ENCODE measurements around the gene PNRC1. TPM values are rescaled to one million over a fixed set of nuclear protein-coding genes. Genes with fewer than 3 reads are reported as not detected.

PNRC1 gene
- total and polyA plus RNA-seq, 2 of the 4 experiments (the other 2 are of a cell fraction) = 6.5 to 8.1 TPM

DNA sequence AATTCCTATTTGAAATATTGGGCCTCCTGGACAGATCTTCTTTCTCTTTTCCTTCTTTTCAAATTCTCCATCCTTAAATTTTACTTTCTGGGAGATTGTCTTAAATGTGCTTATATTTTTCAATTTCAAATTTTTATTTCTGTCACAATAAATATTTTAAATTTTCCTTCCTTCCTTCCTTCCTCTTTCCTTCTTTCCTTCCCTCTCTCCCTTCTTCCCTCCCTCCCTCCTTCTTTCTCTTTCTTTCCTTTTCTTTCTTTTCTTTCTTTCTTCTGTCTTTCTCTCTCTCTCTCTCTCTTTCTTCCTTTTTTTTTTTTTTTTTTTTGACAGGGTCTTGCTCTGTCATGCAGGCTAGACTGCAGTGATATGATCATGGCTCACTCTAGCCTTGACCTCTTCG is 16.7 kb upstream of the PNRC1 start:
- Histone ChIP-seq H2AK9ac (replicated peaks; ENCODE audit: low read depth, low read length, poor library complexity) (no peak overlapping the region), H3K18ac (ENCODE audit: low read depth, low read length) (no peak overlapping the region), H4K91ac (ENCODE audit: insufficient read depth, low read depth, low read length) (no peak overlapping the region), H3K79me1 (ENCODE audit: low read depth in 1 of 2, low read length in 2 of 2) (no peaks in the 10 kb centered on the region), H4K5ac (ENCODE audit: low read depth, low read length) (no peak overlapping the region), H3K4me2 (ENCODE audit: low read depth, low read length) (no peak overlapping the region), H2BK120ac (ENCODE audit: low read depth, low read length) (no peak overlapping the region), H4K20me1 (ENCODE audit: insufficient read depth, low read length) (no peaks in the 10 kb centered on the region), H3K4ac (ENCODE audit: low read depth, low read length) (no peak overlapping the region), H3K9ac (ENCODE audit: low read depth, low read length) (no peak overlapping the region), H3K4me3 (ENCODE audit: insufficient read depth, low read depth, low read length) (no peak overlapping the region), H3K27me3 (ENCODE audit: control insufficient read depth, insufficient read depth, low read length) (peaks cover 3% of the 10 kb centered on the region; the same call in 1 of the 2 replicates), H2AFZ (replicated peaks; ENCODE audit: low read length, poor library complexity) (no peak overlapping the region), H3K27ac (ENCODE audit: insufficient read depth, low read length) (no peak overlapping the region), H4K8ac (ENCODE audit: low read depth in 2 of 2, low read length in 2 of 2) (no peak overlapping the region), H3K9me3 (ENCODE audit: control insufficient read depth, insufficient read depth, low read length) (no peaks in the 10 kb centered on the region), H3K23ac (ENCODE audit: low read depth, low read length) (no peak overlapping the region), H3K36me3 (ENCODE audit: control insufficient read depth, insufficient read depth, low read length) (no peaks in the 10 kb centered on the region), H3K14ac (replicated peaks; ENCODE audit: low read depth, low read length) (no peak overlapping the region), H3K56ac (ENCODE audit: extremely low read depth, insufficient read depth, low read length) (no peak overlapping the region), H3K4me1 (ENCODE audit: control insufficient read depth, insufficient read depth, low read length) (no peaks in the 10 kb centered on the region), H2BK20ac (ENCODE audit: low read depth, low read length) (no peak overlapping the region), H2AK5ac (ENCODE audit: low read depth, low read length) (no peak overlapping the region), H2BK15ac (ENCODE audit: low read depth, low read length) (no peak overlapping the region), H3K9me1 (ENCODE audit: insufficient read depth, low read length) (no peaks in the 10 kb centered on the region), H2BK5ac (ENCODE audit: low read depth, low read length, poor library complexity, severe bottlenecking) (no peak overlapping the region)
- in situ Hi-C loops (cut with MboI; ENCODE audit: low sequenced_read_pairs) = no loop called here
- ATAC-seq (ENCODE audit: low read depth) (no peak), DNase-seq (no peak)
- TF ChIP-seq FOS (IDR thresholded peaks at IDR 0.05; ENCODE audit: low read depth, low read length) = no peak
- no peak for TF ChIP-seq RCOR1 (IDR thresholded peaks at IDR 0.05; ENCODE audit: insufficient replicate concordance, low read length)
- no peak for TF ChIP-seq RFX5 (IDR thresholded peaks at IDR 0.05; ENCODE audit: low read depth, low read length)
- TF ChIP-seq, protein P1, sequence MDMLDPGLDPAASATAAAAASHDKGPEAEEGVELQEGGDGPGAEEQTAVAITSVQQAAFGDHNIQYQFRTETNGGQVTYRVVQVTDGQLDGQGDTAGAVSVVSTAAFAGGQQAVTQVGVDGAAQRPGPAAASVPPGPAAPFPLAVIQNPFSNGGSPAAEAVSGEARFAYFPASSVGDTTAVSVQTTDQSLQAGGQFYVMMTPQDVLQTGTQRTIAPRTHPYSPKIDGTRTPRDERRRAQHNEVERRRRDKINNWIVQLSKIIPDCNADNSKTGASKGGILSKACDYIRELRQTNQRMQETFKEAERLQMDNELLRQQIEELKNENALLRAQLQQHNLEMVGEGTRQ (IDR thresholded peaks at IDR 0.05; ENCODE audit: low read depth, low read length) = no peak
- TF ChIP-seq, protein P2, sequence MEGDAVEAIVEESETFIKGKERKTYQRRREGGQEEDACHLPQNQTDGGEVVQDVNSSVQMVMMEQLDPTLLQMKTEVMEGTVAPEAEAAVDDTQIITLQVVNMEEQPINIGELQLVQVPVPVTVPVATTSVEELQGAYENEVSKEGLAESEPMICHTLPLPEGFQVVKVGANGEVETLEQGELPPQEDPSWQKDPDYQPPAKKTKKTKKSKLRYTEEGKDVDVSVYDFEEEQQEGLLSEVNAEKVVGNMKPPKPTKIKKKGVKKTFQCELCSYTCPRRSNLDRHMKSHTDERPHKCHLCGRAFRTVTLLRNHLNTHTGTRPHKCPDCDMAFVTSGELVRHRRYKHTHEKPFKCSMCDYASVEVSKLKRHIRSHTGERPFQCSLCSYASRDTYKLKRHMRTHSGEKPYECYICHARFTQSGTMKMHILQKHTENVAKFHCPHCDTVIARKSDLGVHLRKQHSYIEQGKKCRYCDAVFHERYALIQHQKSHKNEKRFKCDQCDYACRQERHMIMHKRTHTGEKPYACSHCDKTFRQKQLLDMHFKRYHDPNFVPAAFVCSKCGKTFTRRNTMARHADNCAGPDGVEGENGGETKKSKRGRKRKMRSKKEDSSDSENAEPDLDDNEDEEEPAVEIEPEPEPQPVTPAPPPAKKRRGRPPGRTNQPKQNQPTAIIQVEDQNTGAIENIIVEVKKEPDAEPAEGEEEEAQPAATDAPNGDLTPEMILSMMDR (conservative IDR thresholded peaks at IDR 0.05; ENCODE audit: low read depth, low read length) = no peak
- no peak for TF ChIP-seq SMC3 (IDR thresholded peaks at IDR 0.05; ENCODE audit: low read depth, low read length)
- no peak for TF ChIP-seq CEBPB (IDR thresholded peaks at IDR 0.05; ENCODE audit: low read depth, low read length)
- TF ChIP-seq MXI1 (IDR thresholded peaks at IDR 0.05; ENCODE audit: borderline replicate concordance, low read depth, low read length) = no peak
- TF ChIP-seq CHD1 (IDR thresholded peaks at IDR 0.05; ENCODE audit: low read depth, low read length) = no peak
- TF ChIP-seq MAZ (IDR thresholded peaks at IDR 0.05; ENCODE audit: borderline replicate concordance, low read depth, low read length) = no peak
- no peak for TF ChIP-seq BHLHE40 (IDR thresholded peaks at IDR 0.05; ENCODE audit: low read depth, low read length)
- dilution Hi-C loops (cut with HindIII; ENCODE audit: low sequenced_read_pairs, unreplicated experiment) = no loop called here
- no CpG with 5 or more reads among the region's 1 CpG for WGBS, 2 experiments (ENCODE audit: extremely low coverage in 2 of 2, insufficient read length in 1 of 2)
- CTCF ChIA-PET = interaction anchor here (0.6 kb wide), 1 partner anchor 314 kb away, joined by 7 read pairs; no protein-coding TSS in a partner anchor
- intact Hi-C loops (cut with micrococcal nuclease) = no loop called here
- POLR2A ChIA-PET (ENCODE audit: unreplicated experiment) = no interaction called here
- no TSS peak for BruUV-seq (replicated peaks)

Data from IMR-90 (cell line).